Measurements from ENCODE around the gene OAF.

- no peak for TF ChIP-seq CTCF (IDR thresholded peaks at IDR 0.05 in 8 of 11, conservative IDR thresholded peaks at IDR 0.05 in 3 of 11)
- no peak for TF ChIP-seq POLR2AphosphoS5 (IDR thresholded peaks at IDR 0.05)
- TF ChIP-seq POLR2A (IDR thresholded peaks at IDR 0.05), result no peak
Observed at GRCh38 chr11:120181376-120181975, 29.4 kb upstream of the OAF start.

Data from spleen (tissue), 7 donors.